Natural killer cell (primary cell): ENCODE results near the gene GPER1. TPM values are rescaled to one million over a fixed set of nuclear protein-coding genes. Genes with fewer than 3 reads are reported as not detected.

ENCODE experiments used
- ATAC-seq, 3 donors: fragments of 150-1000 bp in 2 of 3; fragments of 200-7000 bp in 1 of 3; cut with Tn5 transposase; 1 replicate in 1 of 3; 2 replicates in 2 of 3; pipeline ENCODE4 v1.10.0; 2021; ENCODE audit warnings: mild to moderate bottlenecking in 2 of 3, moderate library complexity in 2 of 3
- DNase-seq, 2 donors: peaks; one replicate each; pipeline versions ENCODE4 v3.0.0 to v3.0.0-alpha.2; 2013 to 2021; ENCODE audit warnings: mixed read lengths in 1 of 2
- H3K27ac ChIP-seq: one replicate; pipeline ENCODE4 v1.5.1; 2013; ENCODE audit warnings: mild to moderate bottlenecking, low read length
- H3K27me3 ChIP-seq: one replicate; pipeline ENCODE4 v1.6.1; 2013; ENCODE audit warnings: low read length; ENCODE audit not compliant: control insufficient read depth, insufficient read depth
- H3K36me3 ChIP-seq: one replicate; pipeline ENCODE4 v1.6.1; 2013; ENCODE audit warnings: low read length; ENCODE audit not compliant: control insufficient read depth, insufficient read depth
- H3K4me1 ChIP-seq: one replicate; pipeline ENCODE4 v1.6.1; 2013; ENCODE audit warnings: low read length; ENCODE audit not compliant: control insufficient read depth, insufficient read depth
- H3K4me3 ChIP-seq: one replicate; pipeline ENCODE4 v1.5.1; 2013; ENCODE audit warnings: low read length
- H3K9me3 ChIP-seq: one replicate; pipeline ENCODE4 v1.6.1; 2013; ENCODE audit warnings: low read length; ENCODE audit not compliant: control insufficient read depth, insufficient read depth
- H3K27ac Mint-ChIP-seq, 2 donors: one replicate each; pipeline ENCODE4 v1.8.0; 2022; ENCODE audit warnings: mild to moderate bottlenecking in 2 of 2, mixed read lengths in 2 of 2, moderate library complexity in 1 of 2
- H3K27me3 Mint-ChIP-seq, 2 donors: one replicate each; pipeline ENCODE4 v1.8.0; 2022; ENCODE audit warnings: low read depth in 2 of 2, mixed read lengths in 2 of 2
- H3K36me3 Mint-ChIP-seq: one replicate; pipeline ENCODE4 v1.8.0; 2022; ENCODE audit warnings: mixed read lengths
- H3K4me1 Mint-ChIP-seq, 2 donors: one replicate each; pipeline ENCODE4 v1.8.0; 2022; ENCODE audit warnings: mixed read lengths in 2 of 2
- H3K4me3 Mint-ChIP-seq: one replicate; pipeline ENCODE4 v1.8.0; 2022; ENCODE audit warnings: mild to moderate bottlenecking, moderate library complexity, mixed read lengths
- H3K9me3 Mint-ChIP-seq, 2 donors: one replicate each; pipeline ENCODE4 v1.8.0; 2022; ENCODE audit warnings: mixed read lengths in 2 of 2
- WGBS: methylation state at CpG from one replicate; pipeline ENCODE4 v1.1.7; 2013; ENCODE audit warnings: missing lambda C conversion rate; ENCODE audit not compliant: insufficient coverage; 5-methylcytosine and 5-hydroxymethylcytosine counted together
- intact Hi-C: fragments of 100-400 bp; cut with micrococcal nuclease; formaldehyde crosslinking; loops from one replicate; pipeline ENCODE4 v1.14.2; 2022
- total RNA-seq, 4 donors: library from RNA; stranded (reverse); fragments of 120-200 nt in 1 of 4; gene quantifications; one replicate each; pipeline versions ENCODE4 v1.2.3 to v1.2.4, GENCODE V29; 2013 to 2022
- TF ChIP-seq, protein P1 (sequence below): fragments of 200-600 bp; IDR thresholded peaks from one replicate; pipeline ENCODE4 v1.8.0; 2022; ENCODE audit warnings: antibody characterized with exemption

The GPER1 gene
- total RNA-seq, 3 donors from 2014 or later (not counting 1 experiment from before 2014, with no cell fraction given), result 0.25 to 0.26 TPM; not detected in 1

GRCh38 chr7:1081931-1082401, 5.9 kb upstream of the GPER1 start:
- Mint-ChIP-seq H3K36me3 (no peaks in the 10 kb centered on the region), H3K4me1 (peaks cover 5% of the 10 kb centered on the region in 2 donors), H3K4me3 (no peak overlapping the region), H3K27ac (no peak overlapping the region), H3K9me3 (no peaks in the 10 kb centered on the region), H3K27me3 (no peaks in the 10 kb centered on the region)
- no peak for DNase-seq
- intact Hi-C loops, result no loop called here
- WGBS, result 96% methylated on average over 31 of the region's 31 CpGs
- H3K27me3 ChIP-seq, result no peaks in the 10 kb centered on the region
- no peaks in the 10 kb centered on the region for H3K9me3 ChIP-seq
- ATAC-seq, result no peak
- no peak overlapping the region for H3K27ac ChIP-seq
- peaks cover 11% of the 10 kb centered on the region for H3K4me1 ChIP-seq
- H3K4me3 ChIP-seq, result no peak overlapping the region
- no peaks in the 10 kb centered on the region for H3K36me3 ChIP-seq
- TF ChIP-seq, protein P1, sequence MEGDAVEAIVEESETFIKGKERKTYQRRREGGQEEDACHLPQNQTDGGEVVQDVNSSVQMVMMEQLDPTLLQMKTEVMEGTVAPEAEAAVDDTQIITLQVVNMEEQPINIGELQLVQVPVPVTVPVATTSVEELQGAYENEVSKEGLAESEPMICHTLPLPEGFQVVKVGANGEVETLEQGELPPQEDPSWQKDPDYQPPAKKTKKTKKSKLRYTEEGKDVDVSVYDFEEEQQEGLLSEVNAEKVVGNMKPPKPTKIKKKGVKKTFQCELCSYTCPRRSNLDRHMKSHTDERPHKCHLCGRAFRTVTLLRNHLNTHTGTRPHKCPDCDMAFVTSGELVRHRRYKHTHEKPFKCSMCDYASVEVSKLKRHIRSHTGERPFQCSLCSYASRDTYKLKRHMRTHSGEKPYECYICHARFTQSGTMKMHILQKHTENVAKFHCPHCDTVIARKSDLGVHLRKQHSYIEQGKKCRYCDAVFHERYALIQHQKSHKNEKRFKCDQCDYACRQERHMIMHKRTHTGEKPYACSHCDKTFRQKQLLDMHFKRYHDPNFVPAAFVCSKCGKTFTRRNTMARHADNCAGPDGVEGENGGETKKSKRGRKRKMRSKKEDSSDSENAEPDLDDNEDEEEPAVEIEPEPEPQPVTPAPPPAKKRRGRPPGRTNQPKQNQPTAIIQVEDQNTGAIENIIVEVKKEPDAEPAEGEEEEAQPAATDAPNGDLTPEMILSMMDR, result no peak

DNA sequence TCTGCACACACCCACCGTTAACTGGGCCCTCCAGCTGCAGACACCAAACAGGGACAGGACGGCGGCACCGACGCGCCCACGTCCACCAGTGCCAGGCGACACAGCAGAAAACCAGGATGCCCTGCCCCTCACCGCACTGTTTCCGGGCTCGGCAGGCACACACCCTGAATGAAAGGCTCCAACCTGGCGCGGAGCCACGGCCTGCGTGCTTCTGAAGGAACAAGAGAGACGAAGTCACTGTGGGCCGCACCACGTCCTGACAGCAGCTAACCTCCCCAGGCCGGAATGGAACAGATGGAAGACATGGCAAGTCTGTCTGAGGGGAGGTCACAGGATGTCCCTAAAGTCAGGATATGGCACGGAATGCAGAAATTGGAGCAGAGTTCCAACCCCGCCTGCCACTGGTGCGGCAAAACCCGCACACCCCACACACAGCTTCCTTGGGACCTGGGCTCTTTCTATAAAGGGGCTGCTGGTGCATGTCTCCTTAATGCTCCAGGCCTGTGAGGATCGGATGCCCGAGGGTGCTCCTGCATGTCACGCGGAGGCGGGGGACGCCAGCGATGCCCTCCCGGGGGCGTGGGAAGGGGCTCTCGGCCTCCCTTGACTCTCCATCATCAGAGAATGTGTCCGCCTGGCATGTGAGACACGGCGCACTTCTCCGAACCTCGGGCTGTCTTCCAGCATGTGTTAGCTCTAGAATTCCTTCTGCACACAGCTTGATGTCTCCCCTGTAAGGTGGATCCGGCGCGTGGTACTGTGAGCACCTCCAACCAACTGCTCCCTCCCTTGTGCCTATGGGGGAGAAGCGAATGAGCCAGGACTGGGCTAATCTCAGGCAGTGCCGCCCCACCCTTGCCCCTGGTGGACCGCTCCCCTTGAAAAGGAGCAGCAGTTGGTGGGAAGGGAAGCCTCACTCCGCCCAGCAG, 3.9 kb upstream of the GPER1 start:
- H3K27ac Mint-ChIP-seq, result no peak overlapping the region
- peaks cover 12% of the 10 kb centered on the region for H3K4me1 ChIP-seq
- no peaks in the 10 kb centered on the region for H3K27me3 ChIP-seq
- H3K4me1 Mint-ChIP-seq, result peaks cover 8 to 12% of the 10 kb centered on the region in 2 donors
- TF ChIP-seq, protein P1, result no peak
- H3K27me3 Mint-ChIP-seq, result no peaks in the 10 kb centered on the region
- ATAC-seq (no peak), DNase-seq (no peak)
- no peaks in the 10 kb centered on the region for H3K36me3 ChIP-seq
- H3K9me3 ChIP-seq, result no peaks in the 10 kb centered on the region
- no peaks in the 10 kb centered on the region for H3K9me3 Mint-ChIP-seq
- H3K36me3 Mint-ChIP-seq, result no peaks in the 10 kb centered on the region
- no peak overlapping the region for H3K4me3 Mint-ChIP-seq
- intact Hi-C loops, result no loop called here
- WGBS, result 94% methylated on average over 45 of the region's 45 CpGs
- H3K4me3 ChIP-seq, result no peak overlapping the region
- H3K27ac ChIP-seq, result no peak overlapping the region

DNA sequence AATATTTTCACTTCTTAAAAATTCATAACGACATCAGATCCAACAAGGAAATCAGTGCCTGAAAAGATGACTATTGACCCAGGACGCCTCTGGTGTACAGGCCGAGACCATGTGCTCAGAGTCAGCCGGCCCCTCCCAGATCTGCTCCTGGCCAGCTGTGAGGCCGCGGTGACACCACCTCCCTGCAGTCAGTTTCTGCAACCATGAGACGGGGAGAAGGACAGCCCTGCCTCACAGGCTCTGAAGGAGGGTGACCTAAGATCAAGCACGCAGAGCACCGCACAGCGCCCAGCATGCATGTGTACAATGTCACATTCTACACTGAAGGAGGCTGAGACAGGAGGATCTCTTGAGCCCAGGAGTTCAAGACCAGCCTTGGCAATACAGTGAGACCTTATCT, 2.6 kb upstream of the GPER1 start:
- Mint-ChIP-seq H3K27ac (no peak overlapping the region), H3K9me3 (no peaks in the 10 kb centered on the region), H3K27me3 (no peaks in the 10 kb centered on the region), H3K4me1 (peaks cover 8 to 12% of the 10 kb centered on the region in 2 donors), H3K4me3 (no peak overlapping the region), H3K36me3 (no peaks in the 10 kb centered on the region)
- WGBS, result 93% methylated on average over 10 of the region's 10 CpGs
- DNase-seq (no peak), ATAC-seq (no peak)
- Histone ChIP-seq H3K27ac (no peak overlapping the region), H3K27me3 (no peaks in the 10 kb centered on the region), H3K4me1 (peaks cover 12% of the 10 kb centered on the region), H3K36me3 (no peaks in the 10 kb centered on the region), H3K9me3 (no peaks in the 10 kb centered on the region), H3K4me3 (no peak overlapping the region)
- TF ChIP-seq, protein P1, result no peak
- intact Hi-C loops, result no loop called here
